ENCODE data around the gene TTC36. TPM values are rescaled to one million over a fixed set of nuclear protein-coding genes. Genes with fewer than 3 reads are reported as not detected.
"Not testable (repeated sequence)": the region's sequence is repeated elsewhere in the genome, so short reads cannot be mapped to it uniquely, and the experiment has no call there.

Gene TTC36
- total RNA-seq, 1 donor from 2014 or later: 3.2 TPM

DNA sequence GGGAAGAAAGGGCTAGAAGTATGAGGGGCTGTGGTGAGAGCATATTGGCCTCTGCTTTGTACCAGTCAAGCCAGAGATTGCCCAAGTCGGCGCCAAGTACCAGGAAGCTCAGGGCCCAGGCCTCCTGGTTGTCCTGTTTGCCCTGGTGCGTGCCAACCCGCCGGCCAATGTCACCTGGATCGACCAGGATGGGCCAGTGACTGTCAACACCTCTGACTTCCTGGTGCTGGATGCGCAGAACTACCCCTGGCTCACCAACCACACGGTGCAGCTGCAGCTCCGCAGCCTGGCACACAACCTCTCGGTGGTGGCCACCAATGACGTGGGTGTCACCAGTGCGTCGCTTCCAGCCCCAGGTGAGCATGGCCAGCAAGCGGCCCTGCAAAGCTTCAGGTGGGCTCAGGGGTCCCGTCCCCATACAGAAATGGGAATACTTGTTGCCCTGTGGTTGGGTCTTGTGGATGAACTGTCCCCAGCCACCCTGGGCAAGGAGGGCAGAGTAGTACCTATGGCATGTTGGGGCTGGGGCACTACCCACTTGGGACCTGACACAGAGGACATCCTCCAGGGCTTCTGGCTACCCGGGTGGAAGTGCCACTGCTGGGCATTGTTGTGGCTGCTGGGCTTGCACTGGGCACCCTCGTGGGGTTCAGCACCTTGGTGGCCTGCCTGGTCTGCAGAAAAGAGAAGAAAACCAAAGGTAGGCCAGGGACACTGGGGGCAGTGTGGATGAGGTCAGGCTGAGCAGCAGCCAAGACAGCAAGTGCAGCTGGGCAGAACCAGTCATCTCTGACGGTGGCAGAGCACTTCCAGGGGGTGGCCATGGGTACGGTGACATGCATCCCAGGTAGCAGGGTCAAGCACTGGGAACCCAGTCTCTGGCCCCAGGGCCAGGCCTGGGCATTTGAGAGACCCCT, 5.8 kb downstream of the TTC36 start:
- DNase-seq: no peak

DNA sequence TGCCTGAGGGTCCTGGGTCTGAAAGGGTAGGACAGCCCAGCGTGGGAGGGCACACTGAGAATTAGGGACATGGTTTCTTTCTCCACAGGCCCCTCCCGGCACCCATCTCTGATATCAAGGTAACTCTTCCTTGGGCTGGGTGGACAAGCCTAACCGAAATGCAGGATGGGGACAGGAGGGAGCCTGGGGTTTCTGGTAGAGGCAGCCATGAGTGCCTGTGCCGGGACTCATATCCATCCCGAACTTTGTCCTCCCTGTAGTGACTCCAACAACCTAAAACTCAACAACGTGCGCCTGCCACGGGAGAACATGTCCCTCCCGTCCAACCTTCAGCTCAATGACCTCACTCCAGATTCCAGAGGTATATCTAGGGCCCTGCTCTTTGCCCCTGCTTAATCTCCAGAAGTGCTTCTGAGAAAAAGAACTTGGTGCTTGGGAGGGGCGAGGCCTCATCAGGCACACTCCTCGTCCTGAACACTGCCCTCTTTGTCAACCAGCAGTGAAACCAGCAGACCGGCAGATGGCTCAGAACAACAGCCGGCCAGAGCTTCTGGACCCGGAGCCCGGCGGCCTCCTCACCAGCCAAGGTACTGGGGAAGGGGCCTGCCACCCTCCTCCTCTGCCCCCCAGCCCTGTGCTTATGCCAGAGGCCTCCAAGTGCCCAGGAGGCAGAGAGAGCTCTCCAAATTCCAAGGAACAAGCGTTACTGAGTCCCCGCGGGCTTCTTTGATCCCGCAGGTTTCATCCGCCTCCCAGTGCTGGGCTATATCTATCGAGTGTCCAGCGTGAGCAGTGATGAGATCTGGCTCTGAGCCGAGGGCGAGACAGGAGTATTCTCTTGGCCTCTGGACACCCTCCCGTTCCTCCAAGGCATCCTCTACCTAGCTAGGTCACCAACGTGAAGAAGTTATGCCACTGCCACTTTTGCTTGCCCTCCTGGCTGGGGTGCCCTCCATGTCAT, 6.8 kb downstream of the TTC36 start:
- DNase-seq: no peak

DNA sequence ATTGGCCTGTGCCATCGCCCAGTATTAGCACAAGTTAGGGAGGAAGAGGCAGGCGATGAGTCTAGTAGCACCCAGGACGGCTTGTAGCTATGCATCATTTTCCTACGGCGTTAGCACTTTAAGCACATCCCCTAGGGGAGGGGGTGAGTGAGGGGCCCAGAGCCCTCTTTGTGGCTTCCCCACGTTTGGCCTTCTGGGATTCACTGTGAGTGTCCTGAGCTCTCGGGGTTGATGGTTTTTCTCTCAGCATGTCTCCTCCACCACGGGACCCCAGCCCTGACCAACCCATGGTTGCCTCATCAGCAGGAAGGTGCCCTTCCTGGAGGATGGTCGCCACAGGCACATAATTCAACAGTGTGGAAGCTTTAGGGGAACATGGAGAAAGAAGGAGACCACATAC, 8.0 kb downstream of the TTC36 start:
- no peak for DNase-seq

DNA sequence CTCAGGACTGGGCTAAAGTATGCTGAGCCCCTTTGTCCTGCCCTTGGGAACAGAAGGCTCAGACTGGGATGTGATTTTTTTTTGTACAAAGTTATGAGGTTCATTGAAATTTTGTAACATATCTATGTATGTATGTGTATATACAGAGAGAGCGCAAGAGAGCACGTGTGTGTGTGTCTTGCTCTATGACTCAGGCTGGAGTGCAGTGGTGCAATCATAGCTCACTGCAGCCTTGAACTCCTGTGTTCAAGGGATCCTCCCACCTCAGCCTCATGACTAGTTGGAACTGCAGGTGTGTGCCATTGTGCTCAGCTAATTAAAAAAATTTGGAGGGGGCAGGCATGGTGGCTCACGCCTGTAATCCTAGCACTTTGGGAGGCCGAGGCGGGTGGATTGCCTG, 9.5 kb downstream of the TTC36 start:
- DNase-seq: no peak

DNA sequence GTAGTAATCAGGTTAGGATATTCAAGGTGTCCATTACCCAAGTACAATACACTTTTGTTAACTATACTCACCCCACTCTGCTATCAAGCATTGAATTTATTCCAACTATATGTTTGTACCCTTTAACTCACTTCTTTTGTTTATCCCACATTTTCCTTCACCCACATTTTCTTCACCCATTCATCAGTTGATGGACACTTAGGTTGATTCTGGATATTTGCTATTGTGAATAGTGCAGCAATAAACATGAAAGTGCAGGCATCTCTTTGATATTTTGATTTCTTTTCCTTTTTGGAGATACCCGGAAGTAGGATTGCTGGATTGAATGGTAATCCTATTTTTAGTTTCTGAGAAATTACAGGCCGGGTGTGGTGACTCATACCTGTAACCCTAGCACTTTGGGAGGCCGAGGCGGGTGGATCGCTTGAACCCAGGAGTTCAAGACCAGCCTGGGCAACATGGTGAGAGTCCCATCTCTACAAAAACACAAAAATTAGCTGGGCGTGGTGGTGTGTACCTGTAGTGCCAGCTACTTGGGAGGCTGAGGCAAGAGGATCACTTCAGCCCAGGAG, 10.2 kb downstream of the TTC36 start:
- peak; percentile 15 for DNase-seq

DNA sequence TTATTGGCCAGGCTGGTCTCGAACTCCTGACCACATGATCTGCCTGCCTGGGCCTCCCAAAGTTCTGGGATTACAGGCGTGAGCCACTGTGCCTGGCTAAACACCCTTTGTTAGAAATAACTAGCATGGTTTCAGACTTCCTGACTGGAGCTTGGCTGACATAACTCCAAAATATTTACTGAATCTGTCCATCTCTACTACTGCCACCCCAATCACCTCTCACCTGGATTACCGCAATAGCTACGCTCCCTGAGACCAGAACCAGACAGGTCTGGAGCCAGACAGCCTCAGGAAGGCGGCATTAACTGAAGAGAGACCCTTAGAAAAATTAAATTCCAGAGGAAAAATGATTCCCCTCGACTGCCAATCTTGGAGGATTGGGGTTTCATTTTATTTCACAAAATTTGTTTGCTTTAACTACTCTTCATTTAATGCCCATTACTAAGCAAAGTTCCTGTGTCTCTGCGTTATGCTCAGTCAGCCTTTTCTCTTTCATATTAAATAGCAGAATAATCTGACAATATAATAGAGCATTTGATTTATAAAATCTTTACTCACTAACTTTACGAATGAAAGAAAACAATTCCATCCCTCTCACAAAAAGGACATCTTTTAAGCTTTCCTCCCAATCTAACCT, 16.9 kb downstream of the TTC36 start:
- no peak for DNase-seq

DNA sequence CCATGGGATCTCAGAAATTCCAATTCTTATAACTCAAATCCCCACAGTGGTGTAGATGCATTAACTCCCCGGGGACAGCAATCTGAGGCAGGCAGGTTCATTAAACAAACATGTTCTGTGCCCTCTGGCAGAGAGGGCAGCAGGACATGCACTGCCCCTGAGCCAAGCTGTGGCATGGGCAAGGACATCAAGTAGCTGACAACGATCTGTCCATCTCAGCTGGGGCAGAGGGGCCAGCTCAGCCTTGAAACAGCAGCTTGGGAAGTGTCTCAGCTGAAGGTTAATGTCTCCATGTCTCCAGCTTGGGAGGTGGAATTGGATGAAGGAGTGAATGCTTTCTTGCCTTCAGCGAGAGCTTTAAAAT, 17.4 kb downstream of the TTC36 start:
- no peak for DNase-seq

DNA sequence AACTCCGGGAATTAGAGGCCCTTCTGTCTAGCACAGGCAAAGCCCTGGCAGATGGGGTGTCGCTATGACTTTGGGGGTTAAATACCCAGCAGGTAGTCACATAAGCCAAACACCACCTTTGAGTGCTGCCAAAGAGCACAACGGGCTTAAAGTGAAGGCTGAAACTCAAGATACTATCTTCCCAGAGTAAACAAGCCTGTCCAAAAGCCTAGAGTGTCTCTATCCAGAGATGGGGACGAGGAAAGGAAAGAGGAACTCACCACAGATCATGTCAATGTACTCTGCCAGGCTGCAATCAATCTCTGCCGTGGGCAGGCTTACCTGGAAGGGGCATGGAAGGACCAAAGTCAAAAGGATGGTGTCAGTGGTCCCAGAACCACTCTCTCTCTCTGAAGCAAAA, 18.3 kb downstream of the TTC36 start:
- DNase-seq: no peak

DNA sequence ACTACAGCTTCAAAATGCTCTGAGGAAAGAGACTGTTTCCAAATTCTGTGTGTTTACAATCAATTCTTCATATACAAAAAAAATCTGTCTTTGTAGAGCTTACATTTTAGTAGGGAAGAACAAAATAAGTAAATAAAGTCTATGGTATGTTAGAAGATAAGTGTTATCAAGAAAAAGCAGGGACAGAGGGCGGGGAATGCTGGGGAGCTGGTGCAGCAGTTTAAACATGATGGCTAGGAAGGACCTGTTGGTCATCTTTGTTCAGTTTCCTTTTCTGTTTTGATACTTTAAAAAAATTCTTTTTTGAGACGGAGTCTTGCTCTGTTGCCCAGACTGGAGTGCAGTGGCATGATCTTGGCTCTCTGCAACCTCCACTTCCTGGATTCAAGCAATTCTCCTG, 19.9 kb downstream of the TTC36 start:
- no peak for DNase-seq

DNA sequence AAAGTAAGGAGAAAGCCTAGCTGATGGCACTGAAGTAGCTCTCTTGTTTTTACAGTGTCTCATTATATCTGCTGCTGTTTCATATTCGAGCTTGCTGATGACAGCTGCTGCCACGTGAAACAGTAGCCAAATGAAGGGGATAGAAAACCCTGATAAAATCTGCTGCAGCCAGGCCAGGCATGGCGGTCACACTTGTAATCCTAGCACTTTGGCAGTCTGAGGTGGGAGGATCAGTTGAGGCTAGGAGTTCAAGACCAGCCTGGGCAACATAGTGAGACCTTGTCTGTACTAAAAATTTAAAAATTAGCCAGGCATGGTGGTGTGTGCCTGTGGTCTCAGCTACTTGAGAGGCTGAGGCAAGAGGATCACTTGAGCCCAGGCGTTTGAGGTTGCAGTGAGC, 25.1 kb downstream of the TTC36 start:
- no peak for DNase-seq

DNA sequence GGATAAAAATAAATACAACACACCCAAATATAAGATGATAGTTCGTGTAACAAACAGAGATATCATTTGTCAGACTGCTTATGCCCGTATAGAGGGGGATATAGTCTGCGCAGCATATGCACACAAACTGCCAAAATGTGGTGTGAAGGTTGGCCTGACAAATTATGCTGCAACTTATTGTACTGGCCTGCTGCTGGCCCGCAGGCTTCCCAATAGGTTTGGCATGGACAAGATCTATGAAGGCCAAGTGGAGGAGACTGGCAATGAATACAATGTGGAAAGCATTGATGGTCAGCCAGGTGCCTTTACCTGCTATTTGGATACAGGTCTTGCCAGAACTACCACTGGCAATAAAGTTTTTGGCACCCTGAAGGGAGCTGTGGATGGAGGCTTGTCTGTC, 33.5 kb downstream of the TTC36 start:
- DNase-seq: no peak

DNA sequence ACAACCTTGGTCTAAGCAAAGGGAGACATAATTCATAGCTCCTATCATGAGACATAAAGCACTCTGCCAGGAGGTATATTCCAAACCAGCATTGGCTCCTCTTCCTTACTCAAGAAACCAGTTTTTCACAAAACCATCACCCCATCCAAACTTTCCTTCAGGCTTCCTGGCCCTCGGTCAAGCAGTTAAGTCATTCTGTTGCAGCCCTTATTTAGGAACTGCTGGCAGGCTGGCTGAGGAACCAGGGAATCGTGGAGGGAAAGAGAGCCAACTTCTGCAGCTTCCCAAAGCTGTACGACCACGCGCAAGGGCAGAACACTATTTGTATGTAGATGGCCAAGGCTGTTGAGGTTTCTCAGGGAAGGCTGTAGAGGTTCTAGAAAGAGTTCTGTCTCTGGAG, 37.8 kb downstream of the TTC36 start:
- DNase-seq: peak; percentile 7

DNA sequence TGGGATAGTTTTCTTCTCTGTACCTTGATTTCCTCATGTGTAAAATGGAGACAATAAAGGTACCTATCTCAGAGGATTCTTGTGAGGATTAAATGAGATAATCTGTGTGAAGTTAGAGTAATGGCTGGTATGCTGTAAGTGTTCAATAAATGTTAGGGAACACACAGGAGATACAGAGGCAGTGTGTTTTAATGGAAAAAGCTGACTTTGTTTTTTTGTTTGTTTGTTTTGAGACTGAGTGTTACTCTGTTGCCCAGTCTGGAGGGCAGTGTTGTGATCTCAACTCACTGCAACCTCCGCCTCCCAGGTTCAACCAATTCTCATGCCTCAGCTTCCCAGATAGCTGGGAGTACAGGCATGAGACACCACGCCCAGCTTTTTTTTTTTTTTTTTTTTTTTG, 42.4 kb downstream of the TTC36 start:
- no peak for DNase-seq

DNA sequence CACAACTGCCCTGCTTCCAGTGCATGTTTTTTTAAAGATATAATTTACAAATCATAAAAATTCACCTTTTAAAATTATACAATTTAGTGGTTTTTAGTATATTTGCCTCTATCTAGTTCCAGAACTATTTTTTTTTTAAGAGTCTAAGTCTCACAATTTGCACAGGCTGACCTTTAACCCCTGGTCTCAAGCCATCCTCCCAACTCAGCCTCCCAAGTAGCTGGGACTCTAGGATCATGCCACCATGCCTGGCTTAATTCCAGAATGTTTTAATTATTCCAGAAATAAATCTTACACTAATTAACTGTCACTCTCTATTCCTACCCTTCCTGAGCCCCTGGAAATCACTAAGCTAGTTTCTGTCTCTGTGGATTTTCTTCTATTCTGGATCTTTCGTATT, 43.5 kb downstream of the TTC36 start:
- DNase-seq: no peak

DNA sequence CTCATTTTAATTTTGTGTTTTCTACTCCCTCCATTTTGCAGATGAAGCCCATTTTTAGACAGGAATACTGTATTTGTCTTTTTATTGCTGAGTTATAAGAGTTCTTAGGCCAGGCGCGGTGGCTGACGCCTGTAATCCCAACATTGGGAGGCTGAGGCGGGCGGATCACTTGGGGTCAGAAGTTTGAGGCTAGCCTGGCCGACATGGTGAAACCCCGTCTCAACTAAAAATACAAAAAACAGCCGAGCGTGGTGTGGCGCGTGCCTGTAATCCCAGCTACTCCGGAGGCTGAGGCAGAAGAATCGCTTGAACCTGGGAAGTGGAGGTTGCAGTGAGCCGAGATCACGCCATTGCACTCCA, 44.4 kb downstream of the TTC36 start:
- peak; percentile 27 for DNase-seq

DNA sequence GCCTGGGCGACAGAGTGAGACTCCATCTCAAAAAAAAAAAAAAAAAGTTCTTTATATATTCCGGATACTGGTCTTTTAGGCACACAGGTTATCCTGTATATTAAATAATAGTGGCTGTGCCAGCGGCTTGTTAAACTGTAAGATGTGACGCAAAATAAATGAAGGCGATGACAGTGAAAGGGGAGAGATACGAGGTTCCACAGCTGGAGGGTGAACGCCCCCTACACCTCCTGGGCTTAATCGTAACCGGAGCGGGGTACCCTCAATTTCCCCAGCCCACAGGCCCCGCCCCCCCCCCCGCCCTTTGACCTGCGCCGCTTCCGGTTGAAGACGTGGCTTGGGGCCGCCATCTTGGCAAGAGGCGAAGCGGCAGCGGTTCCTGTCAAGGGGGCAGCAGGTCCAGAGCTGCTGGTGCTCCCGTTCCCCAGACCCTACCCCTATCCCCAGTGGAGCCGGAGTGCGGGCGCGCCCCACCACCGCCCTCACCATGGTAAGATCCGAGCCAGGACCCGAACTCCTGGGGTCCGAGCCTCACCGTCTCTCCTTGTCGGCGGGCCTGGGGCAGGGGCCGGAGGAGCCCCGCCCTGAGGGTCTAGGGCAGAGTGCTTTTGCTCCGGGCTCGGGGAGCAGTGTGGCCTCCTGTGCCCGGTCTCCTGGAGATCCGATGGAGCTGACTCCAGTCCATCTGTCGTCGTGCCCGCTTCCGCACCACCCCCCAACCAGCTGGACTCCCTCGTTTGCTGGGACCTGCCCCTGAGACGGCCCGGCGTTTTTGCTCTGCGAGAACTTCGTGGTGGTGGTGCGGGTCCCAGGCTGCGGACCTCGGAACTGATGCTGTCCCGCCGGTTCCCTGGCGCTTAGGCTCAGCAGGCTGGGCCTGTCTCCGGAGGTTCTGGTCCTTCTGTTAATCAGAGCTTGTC, 45.0 kb downstream of the TTC36 start, which contains the start of gene ARCN1:
Gene ARCN1 (plus strand): TSS at position 349 of the 920 bp plus-strand sequence. CDS start 139 bp downstream, at position 488.
- peak; percentile 84 for DNase-seq

DNA sequence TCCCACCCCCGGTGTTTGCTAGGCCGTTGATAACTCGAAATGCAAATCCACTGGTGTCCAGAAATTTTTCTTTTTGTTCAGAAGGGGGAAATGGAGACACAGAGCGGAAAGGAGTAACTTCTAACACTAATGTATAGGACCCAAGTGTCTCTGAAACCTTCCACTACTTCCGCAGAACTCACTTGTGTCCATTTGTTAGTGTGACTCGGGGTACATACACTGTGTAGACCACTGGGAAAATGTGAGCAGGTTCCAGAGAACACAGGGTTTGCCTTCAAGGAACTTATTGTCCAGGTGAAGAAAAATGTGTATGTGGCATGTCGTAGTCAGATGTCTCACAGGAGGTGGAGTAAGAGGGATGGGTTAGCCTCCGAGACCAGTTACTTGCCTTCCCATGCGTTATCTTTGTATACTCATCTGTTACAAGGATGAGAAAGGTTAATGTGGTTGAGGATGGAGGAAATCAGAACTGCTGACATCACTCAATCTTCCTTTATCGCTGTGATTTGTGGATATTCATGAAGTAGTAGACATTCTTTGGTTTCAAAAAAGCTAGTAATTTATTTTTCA, 45.8 kb downstream of the TTC36 start:
- DNase-seq: peak; percentile 71

DNA sequence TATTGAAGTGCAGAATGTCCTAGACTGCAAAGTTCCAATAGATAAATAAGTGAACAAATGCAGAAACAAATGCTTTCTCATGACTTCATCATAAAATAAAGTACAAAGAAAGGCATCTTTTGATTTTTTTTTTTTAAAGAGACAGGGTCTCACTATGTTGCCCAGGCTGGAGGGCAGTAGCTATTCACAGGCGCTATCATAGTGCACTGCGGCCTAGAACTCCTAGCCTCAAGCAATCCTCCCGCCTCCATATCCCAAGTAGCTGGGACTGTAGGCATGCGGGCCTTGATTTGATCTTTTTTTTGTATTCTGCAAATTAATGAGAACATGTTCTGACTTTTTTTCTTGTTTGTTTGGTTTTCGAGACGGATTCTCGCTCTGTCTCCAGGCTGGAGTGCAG, 47.4 kb downstream of the TTC36 start:
- no peak for DNase-seq

DNA sequence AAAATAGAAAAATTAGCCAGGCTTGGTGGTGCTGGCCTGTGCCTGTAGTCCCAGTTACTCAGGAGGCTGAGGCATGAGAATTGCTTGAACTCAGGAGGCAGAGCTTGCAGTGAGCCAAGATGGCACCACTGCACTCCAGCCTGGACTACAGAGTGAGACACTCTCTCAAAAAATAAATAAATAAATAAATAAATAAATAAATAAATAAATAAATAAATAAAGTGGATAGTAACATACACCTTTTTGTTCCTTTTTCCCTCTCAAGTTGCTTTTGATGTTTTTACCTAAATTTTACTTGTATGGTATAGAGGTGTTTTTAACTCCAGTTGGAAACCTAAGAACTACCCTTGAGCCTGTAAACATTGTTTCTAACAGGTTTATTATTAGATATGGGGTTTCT, 50.7 kb downstream of the TTC36 start:
- not testable (repeated sequence) for DNase-seq
